H9 (cell line): ENCODE measurements around the gene DHDDS. TPM values are rescaled to one million over a fixed set of nuclear protein-coding genes. Genes with fewer than 3 reads are reported as not detected.

Experiments used
- DNase-seq: peaks from one replicate; pipeline ENCODE4 v3.0.0-alpha.2; 2017
- H2AFZ ChIP-seq: one replicate; pipeline ENCODE4 v1.6.1; 2013; ENCODE audit warnings: mild to moderate bottlenecking, low read length, control low read depth, moderate library complexity
- H2AK5ac ChIP-seq: 2 replicates; pipeline ENCODE4 v1.6.1; 2013; ENCODE audit warnings: low read length, control low read depth, mixed read lengths; ENCODE audit not compliant: insufficient read length
- H2BK120ac ChIP-seq: one replicate; pipeline ENCODE4 v1.6.1; 2013; ENCODE audit warnings: low read depth, mild to moderate bottlenecking, low read length, control low read depth, inconsistent platforms; ENCODE audit not compliant: poor library complexity, severe bottlenecking
- H2BK12ac ChIP-seq: 2 replicates; pipeline ENCODE4 v1.6.1; 2013; ENCODE audit warnings: low read length, control low read depth, mixed read lengths, low read depth; ENCODE audit not compliant: insufficient read length
- H2BK15ac ChIP-seq: 2 replicates; pipeline ENCODE4 v1.6.1; 2013; ENCODE audit warnings: low read depth, low read length, control low read depth
- H2BK20ac ChIP-seq: one replicate; pipeline ENCODE4 v1.6.1; 2013; ENCODE audit warnings: low read depth, mild to moderate bottlenecking, low read length, control low read depth, inconsistent platforms; ENCODE audit not compliant: poor library complexity, severe bottlenecking
- H2BK5ac ChIP-seq: 2 replicates; pipeline ENCODE4 v1.6.1; 2013; ENCODE audit warnings: low read length, control low read depth, mixed read lengths; ENCODE audit not compliant: insufficient read length
- H3K14ac ChIP-seq: 2 replicates; pipeline ENCODE4 v1.6.1; 2013; ENCODE audit warnings: low read length, control low read depth; ENCODE audit not compliant: insufficient read depth
- H3K18ac ChIP-seq: 2 replicates; pipeline ENCODE4 v1.6.1; 2013; ENCODE audit warnings: low read depth, mild to moderate bottlenecking, mixed read lengths, low read length, control low read depth; ENCODE audit not compliant: insufficient read length
- H3K23ac ChIP-seq: 2 replicates; pipeline ENCODE4 v1.6.1; 2013; ENCODE audit warnings: low read length, control low read depth, mixed read lengths, low read depth; ENCODE audit not compliant: insufficient read length
- H3K23me2 ChIP-seq: 2 replicates; pipeline ENCODE4 v1.6.1; 2013; ENCODE audit warnings: low read depth, mild to moderate bottlenecking, mixed read lengths, low read length, control low read depth; ENCODE audit not compliant: insufficient read length, poor library complexity, severe bottlenecking
- H3K27ac ChIP-seq: 2 replicates; pipeline ENCODE4 v1.5.1; 2013; ENCODE audit warnings: low read length, control low read depth, mixed read lengths, low read depth; ENCODE audit not compliant: insufficient read length
- H3K27me3 ChIP-seq: 2 replicates; pipeline ENCODE4 v1.6.1; 2013; ENCODE audit warnings: low read length, control low read depth, inconsistent platforms; ENCODE audit not compliant: insufficient read depth
- H3K4ac ChIP-seq: 2 replicates; pipeline ENCODE4 v1.6.1; 2013; ENCODE audit warnings: low read depth, mild to moderate bottlenecking, control low read depth, inconsistent platforms, low read length, moderate library complexity
- H3K4me1 ChIP-seq: 2 replicates; pipeline ENCODE4 v1.6.1; 2013; ENCODE audit warnings: low read length, control low read depth, inconsistent platforms; ENCODE audit not compliant: insufficient read depth
- H3K4me2 ChIP-seq: 2 replicates; pipeline ENCODE4 v1.6.1; 2013; ENCODE audit warnings: low read length, control low read depth, mixed read lengths; ENCODE audit not compliant: insufficient read length, insufficient read depth
- H3K56ac ChIP-seq: 2 replicates; pipeline ENCODE4 v1.6.1; 2013; ENCODE audit warnings: low read depth, mild to moderate bottlenecking, mixed read lengths, low read length, control low read depth; ENCODE audit not compliant: insufficient read length
- H3K79me1 ChIP-seq: 2 replicates; pipeline ENCODE4 v1.6.1; 2013; ENCODE audit warnings: low read depth, mild to moderate bottlenecking, moderate library complexity, low read length, control low read depth, inconsistent platforms; ENCODE audit not compliant: insufficient read depth, poor library complexity, severe bottlenecking
- H3K79me2 ChIP-seq: 2 replicates; pipeline ENCODE4 v1.6.1; 2013; ENCODE audit warnings: low read length, control low read depth, inconsistent platforms; ENCODE audit not compliant: insufficient read depth
- H3K9ac ChIP-seq: 2 replicates; pipeline ENCODE4 v1.6.1; 2013; ENCODE audit warnings: low read length, control low read depth, mixed read lengths; ENCODE audit not compliant: insufficient read length; ENCODE audit errors: extremely low read depth
- H3K9me3 ChIP-seq: one replicate; pipeline ENCODE4 v1.6.1; 2013; ENCODE audit warnings: low read depth, low read length, inconsistent platforms; ENCODE audit not compliant: control insufficient read depth
- H3T11ph ChIP-seq: one replicate; pipeline ENCODE4 v1.6.1; 2013; ENCODE audit warnings: mild to moderate bottlenecking, low read length, control low read depth, inconsistent platforms
- H4K20me1 ChIP-seq: one replicate; pipeline ENCODE4 v1.6.1; 2013; ENCODE audit not compliant: control insufficient read depth, insufficient read length, insufficient read depth
- H4K5ac ChIP-seq: 2 replicates; pipeline ENCODE4 v1.6.1; 2013; ENCODE audit warnings: low read depth, mild to moderate bottlenecking, mixed read lengths, low read length, control low read depth; ENCODE audit not compliant: insufficient read length
- H4K8ac ChIP-seq: replicated peaks from 2 replicates; pipeline ENCODE4 v1.6.1; 2013; ENCODE audit warnings: low read length, control low read depth, mixed read lengths, low read depth; ENCODE audit not compliant: insufficient read length
- H4K91ac ChIP-seq: 2 replicates; pipeline ENCODE4 v1.6.1; 2013; ENCODE audit warnings: low read depth, mild to moderate bottlenecking, moderate library complexity, mixed read lengths, low read length, control low read depth; ENCODE audit not compliant: insufficient read length
- H3K27ac Mint-ChIP-seq, 3 experiments: 2 replicates in 2 of 3; 3 replicates in 1 of 3; pipeline ENCODE4 v1.8.0; 2020 to 2021; ENCODE audit warnings: mixed read lengths in 3 of 3, mild to moderate bottlenecking in 1 of 3, moderate library complexity in 1 of 3
- H3K27me3 Mint-ChIP-seq: 2 replicates; pipeline ENCODE4 v1.8.0; 2021; ENCODE audit warnings: low read depth, mild to moderate bottlenecking, moderate library complexity, mixed read lengths
- H3K36me3 Mint-ChIP-seq, 3 experiments: 2 replicates in 2 of 3; 3 replicates in 1 of 3; pipeline ENCODE4 v1.8.0; 2020 to 2021; ENCODE audit warnings: low read depth in 3 of 3, mixed read lengths in 3 of 3; ENCODE audit not compliant: insufficient read depth in 1 of 3
- H3K4me1 Mint-ChIP-seq, 2 experiments: 2 replicates each; pipeline ENCODE4 v1.8.0; 2020; ENCODE audit warnings: mixed read lengths in 2 of 2
- H3K4me3 Mint-ChIP-seq, 2 experiments: 2 replicates in 1 of 2; 3 replicates in 1 of 2; pipeline ENCODE4 v1.8.0; 2020 to 2021; ENCODE audit warnings: mild to moderate bottlenecking in 2 of 2, mixed read lengths in 2 of 2, moderate library complexity in 1 of 2
- H3K9me3 Mint-ChIP-seq, 2 experiments: 2 replicates in 1 of 2; 3 replicates in 1 of 2; pipeline ENCODE4 v1.8.0; 2020; ENCODE audit warnings: mild to moderate bottlenecking in 2 of 2, mixed read lengths in 2 of 2, moderate library complexity in 1 of 2
- CTCF ChIP-seq: fragments of 200-600 bp; sonication (generic); conservative IDR thresholded peaks from 3 replicates; pipeline ENCODE4 v1.8.0; 2021; ENCODE audit warnings: antibody characterized with exemption, mild to moderate bottlenecking
- WGBS: extraction: QIAGEN DNeasy Blood & Tissue Kit; methylation state at CpG from one replicate; pipeline ENCODE4 v1.1.7; 2013; ENCODE audit warnings: missing lambda C conversion rate, low lambda C conversion rate, mixed read lengths; ENCODE audit not compliant: insufficient read length; ENCODE audit errors: extremely low coverage; 5-methylcytosine and 5-hydroxymethylcytosine counted together
- total RNA-seq: library from RNA; stranded (reverse); gene quantifications from 2 replicates; pipeline ENCODE4 v1.2.1, GENCODE V29; 2021

DHDDS gene
- total RNA-seq, 1 experiment from 2014 or later = 61.2 TPM

GRCh38 chr1:26418865-26419349, 13.2 kb upstream of the DHDDS start:
- peak overlapping the region; percentile 49 to 71 for H3K4me3 Mint-ChIP-seq
- Histone ChIP-seq H2BK12ac (no peak overlapping the region), H3K18ac (peak overlapping the region; percentile 77), H2BK5ac (peak overlapping the region; percentile 84), H2BK120ac (no peak overlapping the region), H2AFZ (no peak overlapping the region), H2BK20ac (no peak overlapping the region), H3K27me3 (no peaks in the 10 kb centered on the region), H2AK5ac (peak overlapping the region; percentile 18), H3K4me2 (peak overlapping the region; percentile 83), H3K14ac (no peak overlapping the region; the same call in 1 of the 2 replicates), H3K79me1 (peaks cover 7% of the 10 kb centered on the region), H4K5ac (peak overlapping the region; percentile 44), H3K9ac (peak overlapping the region; percentile 28), H4K91ac (no peak overlapping the region), H3K4me1 (peaks cover 18% of the 10 kb centered on the region), H4K20me1 (no peaks in the 10 kb centered on the region), H4K8ac (no peak overlapping the region), H2BK15ac (no peak overlapping the region), H3K27ac (peak overlapping the region; percentile 99), H3K79me2 (peaks cover 32% of the 10 kb centered on the region), H3K23ac (no peak overlapping the region), H3T11ph (no peak overlapping the region), H3K9me3 (no peaks in the 10 kb centered on the region), H3K56ac (no peak overlapping the region), H3K4ac (no peak overlapping the region), H3K23me2 (peaks cover 3% of the 10 kb centered on the region)
- H3K27ac Mint-ChIP-seq = peak overlapping the region; percentile 95 to 100 (median 99)
- peak; percentile 96 for DNase-seq
- no peak for TF ChIP-seq CTCF
- peaks cover 78 to 85% of the 10 kb centered on the region in 2 experiments for H3K4me1 Mint-ChIP-seq
- H3K36me3 Mint-ChIP-seq = peaks cover 38 to 85% (median 64%) of the 10 kb centered on the region in 3 experiments
- no peaks in the 10 kb centered on the region for H3K9me3 Mint-ChIP-seq
- no peaks in the 10 kb centered on the region for H3K27me3 Mint-ChIP-seq
- WGBS = no CpG with 5 or more reads among the region's 5 CpGs
